SU-DHL-6 (cell line): Measurements from ENCODE around the gene BEND7.

Experiments
- CTCF ChIP-seq: fragments of 200-600 bp; sonication (generic); IDR thresholded peaks from one replicate; pipeline ENCODE4 v1.5.1; 2017; ENCODE audit warnings: antibody characterized with exemption, mild to moderate bottlenecking, low read length, moderate library complexity; ENCODE audit not compliant: insufficient read depth, poor library complexity, severe bottlenecking
- EZH2phosphoT487 ChIP-seq: fragments of 200-600 bp; sonication (generic), shearing (Covaris generic); conservative IDR thresholded peaks from 2 replicates; pipeline ENCODE4 v1.6.1; 2018; ENCODE audit warnings: mild to moderate bottlenecking, antibody characterized with exemption, low read length, moderate library complexity, mixed read lengths

DNA sequence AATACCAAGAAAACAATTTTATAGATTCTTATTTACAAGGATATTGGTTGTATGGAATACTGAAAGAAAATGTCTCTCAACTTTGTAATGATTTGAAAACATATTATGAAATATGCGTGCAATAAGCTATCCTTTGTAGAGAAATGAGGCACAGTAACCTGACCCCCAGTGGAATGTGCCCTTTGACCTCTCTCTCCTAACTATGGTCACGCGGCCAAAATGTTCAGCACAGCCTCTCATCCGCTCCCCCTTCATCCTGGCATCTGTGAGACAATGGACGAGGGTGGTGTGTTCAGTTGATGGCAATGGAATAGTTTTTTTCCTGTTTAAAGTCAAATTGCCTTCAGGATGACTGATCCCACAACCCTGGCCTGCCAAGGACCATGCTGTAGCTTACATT is 13.3 kb downstream of the BEND7 start:
- no peak for TF ChIP-seq CTCF
- TF ChIP-seq EZH2phosphoT487: no peak
